ENCODE data around the gene ATP5PD.

- no peak for TF ChIP-seq CTCF (IDR thresholded peaks at IDR 0.05; ENCODE audit: low read length)
- no peak for TF ChIP-seq EZH2phosphoT487 (IDR thresholded peaks at IDR 0.05; ENCODE audit: low read length)
Measured at GRCh38 chr17:75047398-75048098, 779 bp upstream of the ATP5PD start.
